HG03442 (cell line): ENCODE measurements around the gene SPATA45.
"Not testable (repeated sequence)": the region's sequence is repeated elsewhere in the genome, so short reads cannot be mapped to it uniquely, and the experiment has no call there.

ENCODE experiments used
- ATAC-seq: cut with Tn5 transposase; IDR thresholded peaks from one replicate; pipeline ENCODE4 v1.9.1; 2021; ENCODE audit warnings: mild to moderate bottlenecking, moderate library complexity; ENCODE audit not compliant: unreplicated experiment

The SPATA45 gene

GRCh38 chr1:212847549-212847948 lies at the start of gene SPATA45:
SPATA45 (minus strand) TSS chr1:212847649; CDS start chr1:212836149, 11,500 bp downstream.
- no peak for ATAC-seq

- no peak for ATAC-seq
Measured at GRCh38 chr1:212892108-212892507, 44.7 kb upstream of the SPATA45 start.

GRCh38 chr1:212884592-212884991 lies 37.1 kb upstream of the SPATA45 start:
- ATAC-seq: no peak

DNA sequence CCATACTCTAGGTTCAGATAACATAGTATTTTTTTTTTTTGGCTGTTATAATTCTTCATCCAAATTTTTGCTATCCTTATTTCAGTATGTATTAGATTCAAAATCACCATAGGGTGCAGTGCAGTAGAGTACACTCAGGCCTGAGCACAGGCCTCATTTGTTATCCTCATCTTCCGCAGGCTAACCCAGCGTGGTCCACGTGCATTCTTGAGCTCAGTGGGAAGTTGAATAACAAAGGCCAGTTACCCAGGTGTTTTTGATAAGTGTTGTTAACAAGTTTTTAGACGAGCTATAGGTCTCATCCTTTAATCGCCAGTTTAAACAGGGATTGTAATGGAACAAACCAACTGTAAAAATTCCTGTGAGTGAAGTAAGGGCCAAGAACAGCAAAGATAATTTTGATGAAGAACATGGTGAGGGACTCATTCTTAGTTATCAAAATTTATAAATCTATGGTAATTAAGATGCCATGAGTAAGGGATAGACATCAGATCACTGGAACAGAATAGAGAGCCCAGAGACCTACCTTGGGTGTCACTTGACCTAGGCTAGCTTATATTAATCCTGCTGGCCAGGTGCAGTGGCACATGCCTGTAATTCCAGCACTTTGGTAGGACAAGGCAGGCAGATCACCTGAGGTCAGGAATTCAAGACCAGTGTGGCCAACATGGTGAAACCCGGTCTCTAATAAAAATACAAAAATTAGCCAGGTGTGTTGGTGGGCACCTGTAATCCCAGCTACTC lies 32.7 kb upstream of the SPATA45 start:
- ATAC-seq: no peak

- ATAC-seq: no peak
Measured at GRCh38 chr1:212878418-212878817, 31.0 kb upstream of the SPATA45 start.

DNA sequence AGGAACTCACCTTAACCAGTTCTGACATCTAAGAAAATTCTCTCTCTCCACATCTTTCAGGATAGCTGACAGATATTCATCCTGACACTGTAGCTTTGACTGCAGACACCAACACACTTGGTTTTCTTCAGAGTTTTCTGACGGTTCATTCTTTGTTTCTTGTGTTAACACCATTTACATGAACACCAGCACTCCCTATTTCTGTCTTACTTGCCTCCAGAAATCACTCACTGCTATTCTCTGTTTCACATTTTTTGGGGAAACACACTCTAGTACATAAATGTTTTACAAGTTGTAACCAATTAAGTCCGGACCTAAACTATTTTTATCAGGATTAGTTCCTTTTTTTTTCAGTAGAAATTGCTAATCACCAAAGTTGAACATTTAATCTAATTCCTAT lies 26.1 kb upstream of the SPATA45 start:
- ATAC-seq: peak; percentile 69

DNA sequence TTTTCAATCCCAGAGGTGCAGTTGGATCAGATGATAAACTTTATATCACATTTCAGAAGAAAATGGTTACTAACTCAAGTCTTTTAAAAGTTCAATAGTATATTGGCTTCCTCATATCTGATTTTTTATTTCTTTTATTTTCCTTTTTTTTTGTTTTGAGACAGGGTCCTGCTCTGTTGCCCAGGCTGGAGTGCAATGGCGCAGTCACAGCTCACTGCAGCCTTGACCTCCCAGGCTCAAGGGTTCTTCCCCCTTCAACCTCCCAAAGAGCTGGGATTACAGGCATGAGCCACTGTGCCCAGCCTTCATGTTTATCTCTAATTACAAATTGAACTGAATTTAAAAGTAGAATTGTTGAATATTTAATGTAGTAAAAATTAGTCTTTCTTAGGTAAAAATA lies 24.5 kb upstream of the SPATA45 start:
- ATAC-seq: no peak

GRCh38 chr1:212867192-212867591 lies 19.7 kb upstream of the SPATA45 start:
- no peak for ATAC-seq

GRCh38 chr1:212864201-212864600 lies 16.8 kb upstream of the SPATA45 start:
- no peak for ATAC-seq

- not testable (repeated sequence) for ATAC-seq
Measured at GRCh38 chr1:212863345-212863744, 15.9 kb upstream of the SPATA45 start.

DNA sequence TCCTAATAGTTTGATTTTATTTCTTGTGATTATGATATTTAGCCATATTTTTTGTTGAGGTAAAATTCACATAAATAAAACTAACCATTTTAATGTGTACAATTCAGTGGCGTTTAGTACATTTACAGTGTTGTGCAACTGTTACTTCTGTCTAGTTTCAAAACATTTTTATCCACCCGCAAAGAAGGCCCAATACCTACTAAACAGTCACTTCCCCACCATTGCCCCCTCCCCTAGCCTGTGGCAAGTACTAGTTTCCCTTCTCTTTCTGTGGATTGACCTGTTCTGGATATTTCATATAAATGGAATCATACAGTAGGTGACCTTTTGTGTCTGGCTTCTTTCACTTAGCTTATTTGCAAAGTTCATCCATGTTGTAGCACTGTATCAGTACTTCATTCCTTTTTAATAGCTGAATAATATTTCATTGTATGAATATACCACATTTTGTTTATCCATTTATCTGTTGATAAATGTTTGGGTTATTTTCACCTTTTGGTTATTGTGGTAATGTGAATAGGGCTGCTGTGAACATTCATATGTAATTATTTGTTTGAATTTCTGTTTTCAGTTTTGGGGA lies 14.8 kb upstream of the SPATA45 start:
- ATAC-seq: no peak

- ATAC-seq: no peak
Measured at GRCh38 chr1:212860713-212861581, 13.5 kb upstream of the SPATA45 start.

DNA sequence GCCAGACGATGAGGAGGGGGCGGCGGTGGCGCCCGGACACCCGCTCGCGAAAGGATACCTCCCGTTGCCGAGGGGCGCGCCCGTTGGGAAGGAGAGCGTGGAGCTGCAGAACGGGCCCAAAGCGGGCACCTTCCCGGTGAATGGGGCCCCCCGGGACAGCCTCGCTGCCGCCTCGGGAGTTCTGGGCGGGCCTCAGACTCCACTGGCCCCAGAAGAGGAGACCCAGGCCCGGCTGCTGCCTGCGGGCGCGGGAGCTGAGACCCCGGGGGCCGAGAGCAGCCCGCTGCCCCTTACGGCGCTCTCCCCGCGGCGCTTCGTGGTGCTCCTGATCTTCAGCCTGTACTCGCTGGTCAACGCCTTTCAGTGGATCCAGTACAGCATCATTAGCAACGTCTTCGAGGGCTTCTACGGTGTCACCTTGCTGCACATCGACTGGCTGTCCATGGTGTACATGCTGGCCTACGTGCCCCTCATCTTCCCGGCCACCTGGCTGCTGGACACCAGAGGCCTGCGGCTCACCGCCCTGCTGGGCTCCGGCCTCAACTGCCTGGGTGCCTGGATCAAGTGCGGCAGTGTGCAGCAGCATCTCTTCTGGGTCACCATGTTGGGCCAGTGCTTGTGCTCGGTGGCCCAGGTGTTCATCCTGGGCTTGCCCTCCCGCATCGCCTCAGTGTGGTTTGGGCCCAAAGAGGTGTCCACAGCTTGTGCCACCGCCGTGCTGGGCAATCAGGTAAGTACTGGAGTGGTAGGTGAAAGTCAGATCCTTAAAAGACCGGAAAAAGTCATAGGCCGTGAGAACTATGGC lies 11.2 kb upstream of the SPATA45 start:
- peak; percentile 14 for ATAC-seq

DNA sequence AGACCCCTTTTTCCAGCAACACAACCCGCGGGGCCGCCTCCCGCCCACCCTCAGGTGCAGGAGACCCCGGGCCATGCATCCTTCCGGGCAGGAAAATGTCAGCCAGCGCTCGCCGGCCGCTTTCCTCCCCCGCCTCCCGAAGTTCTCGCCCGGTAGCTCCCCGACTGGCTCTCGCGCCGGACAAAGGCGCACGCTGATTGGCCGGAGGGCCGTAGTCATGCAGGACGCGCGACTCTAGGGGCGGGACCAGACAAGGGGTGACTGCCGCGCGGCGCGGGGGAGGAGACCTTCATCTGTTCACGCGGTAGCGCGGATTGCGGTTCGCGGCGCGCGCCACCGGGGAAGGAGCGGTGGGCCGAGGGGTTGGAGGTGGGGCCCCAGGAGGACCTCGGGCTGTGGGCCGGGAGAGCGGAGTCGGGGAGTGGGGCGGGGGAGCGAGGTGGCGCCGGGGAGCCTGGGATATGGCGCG lies 10.6 kb upstream of the SPATA45 start, which contains the start of gene FLVCR1:
Gene FLVCR1 (plus strand): TSS at position 284 of the 469 bp plus-strand sequence. CDS start 178 bp downstream, at position 462.
- peak; percentile 95 for ATAC-seq

- no peak for ATAC-seq
Measured at GRCh38 chr1:212856755-212857154, 9.3 kb upstream of the SPATA45 start.

DNA sequence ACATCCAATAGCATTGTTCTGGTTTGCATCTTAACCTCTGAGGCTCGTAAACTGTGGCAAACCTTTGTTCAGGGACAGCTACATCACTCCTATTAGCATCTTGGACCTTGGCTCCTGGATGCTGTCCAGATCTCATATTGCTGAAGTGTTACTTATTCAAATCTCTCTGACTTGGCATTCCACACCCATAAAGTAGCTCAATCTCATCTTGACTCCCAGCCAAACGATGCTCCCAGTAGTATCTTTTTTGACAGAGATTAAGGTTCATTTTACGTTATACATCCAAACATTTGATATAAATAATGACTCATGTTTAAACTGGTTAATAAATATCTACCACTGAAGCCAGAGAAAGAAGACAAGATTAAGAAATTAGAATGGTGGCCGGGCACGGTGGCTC lies 6.2 kb upstream of the SPATA45 start:
- no peak for ATAC-seq

DNA sequence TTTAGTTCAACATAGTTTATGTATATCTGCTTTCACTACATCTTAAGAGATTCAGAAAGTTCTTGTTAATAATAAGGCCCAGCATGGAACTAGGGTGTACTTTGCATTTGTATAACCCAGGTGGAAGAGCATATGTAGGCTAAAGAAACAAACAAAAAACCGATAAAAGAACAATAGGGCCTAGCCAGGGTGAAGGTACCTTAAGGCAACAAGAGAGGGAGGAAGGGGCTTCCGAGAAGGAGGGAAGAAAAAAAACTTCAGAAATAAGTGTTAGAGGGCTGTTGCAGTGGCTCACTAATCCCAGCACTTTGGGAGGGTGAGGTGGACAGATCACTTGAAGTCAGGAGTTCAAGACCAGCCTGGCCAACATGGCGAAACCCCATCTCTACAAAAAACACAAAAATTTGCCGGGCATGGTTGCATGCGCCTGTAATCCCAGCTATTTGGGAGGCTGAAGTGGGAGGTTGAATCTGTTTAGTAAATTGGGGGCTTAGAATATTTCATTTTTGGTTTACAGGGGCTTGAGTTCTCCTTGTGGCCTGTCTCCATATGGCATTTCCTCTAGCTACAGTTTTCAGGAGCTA lies 4.7 kb upstream of the SPATA45 start:
- no peak for ATAC-seq

GRCh38 chr1:212844521-212844920 lies 2.9 kb downstream of the SPATA45 start:
- ATAC-seq: not testable (repeated sequence)

DNA sequence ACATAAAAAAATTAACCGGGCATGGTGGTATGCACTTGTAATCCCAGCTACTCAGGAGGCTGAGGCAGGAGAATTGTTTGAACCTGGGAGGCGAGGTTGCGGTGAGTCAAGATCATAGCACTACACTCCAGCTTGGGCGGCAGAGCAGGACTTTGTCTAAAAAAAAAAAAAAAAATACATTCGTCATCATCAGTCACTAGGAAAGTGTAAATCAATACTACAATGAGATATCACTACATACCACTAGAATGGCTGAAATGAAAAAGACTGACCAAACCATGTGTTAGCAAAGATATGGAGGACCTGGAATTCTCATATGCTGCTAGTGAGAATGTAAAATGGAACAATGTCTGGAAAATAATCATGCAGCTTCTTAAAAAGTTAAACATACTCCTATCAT lies 9.3 kb downstream of the SPATA45 start:
- no peak for ATAC-seq
